Keratinocyte (primary cell): ENCODE data around the gene ADGRF1.

ENCODE experiments used
- EZH2 ChIP-seq: IDR thresholded peaks from one replicate; pipeline ENCODE4 v1.6.1; 2012; ENCODE audit warnings: inconsistent platforms, mild to moderate bottlenecking, low read length, moderate library complexity
- TF ChIP-seq, protein P1 (sequence below), 3 experiments: IDR thresholded peaks in 1 of 3; conservative IDR thresholded peaks in 1 of 3; optimal IDR thresholded peaks in 1 of 3; 2 replicates in 2 of 3; 3 replicates in 1 of 3; pipeline versions ENCODE3 to v1.5.1; 2011; ENCODE audit warnings: low read length in 3 of 3, mild to moderate bottlenecking in 3 of 3, moderate library complexity in 2 of 3, control low read depth in 1 of 3, inconsistent platforms in 1 of 3; ENCODE audit not compliant: insufficient read depth in 2 of 3; ENCODE audit errors: extremely low read depth in 1 of 3

DNA sequence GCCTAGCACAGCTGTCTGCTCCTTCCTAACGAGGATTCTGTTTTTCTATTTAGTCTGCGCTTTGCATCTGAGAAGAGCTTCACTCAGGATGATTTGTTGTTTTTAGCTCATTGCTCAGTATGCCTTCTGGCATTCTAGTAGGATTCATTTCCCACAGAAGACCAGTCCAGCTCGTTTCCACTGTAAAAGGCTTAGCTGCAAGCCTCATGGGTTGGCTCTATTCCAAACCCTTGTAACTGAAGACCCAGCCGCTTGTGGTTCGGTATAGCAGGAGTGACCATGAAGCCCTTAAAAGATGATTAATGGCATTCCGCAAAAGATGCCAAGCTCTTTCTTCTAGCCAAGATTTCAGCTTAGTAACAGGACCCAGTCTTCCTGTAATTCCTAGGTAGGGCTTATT, 7.2 kb downstream of the ADGRF1 start:
- TF ChIP-seq, protein P1, sequence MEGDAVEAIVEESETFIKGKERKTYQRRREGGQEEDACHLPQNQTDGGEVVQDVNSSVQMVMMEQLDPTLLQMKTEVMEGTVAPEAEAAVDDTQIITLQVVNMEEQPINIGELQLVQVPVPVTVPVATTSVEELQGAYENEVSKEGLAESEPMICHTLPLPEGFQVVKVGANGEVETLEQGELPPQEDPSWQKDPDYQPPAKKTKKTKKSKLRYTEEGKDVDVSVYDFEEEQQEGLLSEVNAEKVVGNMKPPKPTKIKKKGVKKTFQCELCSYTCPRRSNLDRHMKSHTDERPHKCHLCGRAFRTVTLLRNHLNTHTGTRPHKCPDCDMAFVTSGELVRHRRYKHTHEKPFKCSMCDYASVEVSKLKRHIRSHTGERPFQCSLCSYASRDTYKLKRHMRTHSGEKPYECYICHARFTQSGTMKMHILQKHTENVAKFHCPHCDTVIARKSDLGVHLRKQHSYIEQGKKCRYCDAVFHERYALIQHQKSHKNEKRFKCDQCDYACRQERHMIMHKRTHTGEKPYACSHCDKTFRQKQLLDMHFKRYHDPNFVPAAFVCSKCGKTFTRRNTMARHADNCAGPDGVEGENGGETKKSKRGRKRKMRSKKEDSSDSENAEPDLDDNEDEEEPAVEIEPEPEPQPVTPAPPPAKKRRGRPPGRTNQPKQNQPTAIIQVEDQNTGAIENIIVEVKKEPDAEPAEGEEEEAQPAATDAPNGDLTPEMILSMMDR (optimal IDR thresholded peaks at IDR 0.05 in 1 of 3, IDR thresholded peaks at IDR 0.05 in 1 of 3, conservative IDR thresholded peaks at IDR 0.05 in 1 of 3; ENCODE audit: extremely low read depth in 1 of 3, insufficient read depth in 2 of 3, low read length in 3 of 3), result no peak
- no peak for TF ChIP-seq EZH2
